HEK293T (cell line): ENCODE measurements around the gene ATG9A.

ENCODE experiments used
- BHLHE40 ChIP-seq: fragments of 450-650 bp; IDR thresholded peaks from 2 replicates; pipeline ENCODE4 v1.6.1; 2016; ENCODE audit warnings: mild to moderate bottlenecking, moderate library complexity, borderline replicate concordance
- TF ChIP-seq, protein P1 (sequence below): fragments of 450-650 bp; IDR thresholded peaks from 2 replicates; pipeline ENCODE4 v1.6.1; 2016

DNA sequence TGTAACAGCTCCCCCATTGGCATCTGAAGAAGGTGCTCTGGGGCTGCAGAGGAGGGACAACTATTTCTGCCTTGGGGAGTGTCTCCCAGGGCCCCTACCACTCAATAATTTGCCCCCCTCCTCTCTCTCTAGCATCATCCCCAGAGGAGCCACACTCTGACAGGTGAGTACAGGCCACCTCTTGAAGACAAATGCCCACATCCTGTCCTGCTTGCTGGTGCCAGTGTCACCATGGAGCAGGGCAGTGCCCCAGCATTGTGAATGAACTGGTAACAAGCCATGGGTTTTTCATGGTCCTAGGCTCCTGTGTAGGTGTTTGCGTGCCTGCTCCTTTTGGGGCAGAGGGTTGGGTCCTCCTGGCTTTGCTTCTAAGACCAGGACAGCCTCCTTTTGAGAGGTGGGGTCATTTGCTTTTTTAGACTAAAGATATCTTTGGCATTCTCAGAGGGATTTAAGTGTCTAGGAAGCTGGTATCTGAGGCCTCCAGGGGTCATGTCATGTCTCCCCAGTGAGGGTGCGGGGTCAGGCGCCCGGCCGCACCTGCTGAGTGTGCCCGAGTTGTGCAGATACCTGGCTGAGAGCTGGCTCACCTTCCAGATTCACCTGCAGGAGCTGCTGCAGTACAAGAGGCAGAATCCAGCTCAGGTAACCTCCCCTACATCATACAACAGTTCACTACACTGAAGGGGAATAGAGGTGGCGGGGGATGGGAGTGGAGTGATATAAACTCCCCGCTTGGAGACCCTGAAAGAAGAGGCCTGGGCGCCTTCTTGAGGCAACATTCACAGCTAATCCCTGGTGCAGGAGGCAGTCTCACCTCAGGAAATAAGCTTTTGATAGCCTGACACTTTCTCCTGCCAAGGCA, 49.6 kb downstream of the ATG9A start:
- TF ChIP-seq, protein P1, sequence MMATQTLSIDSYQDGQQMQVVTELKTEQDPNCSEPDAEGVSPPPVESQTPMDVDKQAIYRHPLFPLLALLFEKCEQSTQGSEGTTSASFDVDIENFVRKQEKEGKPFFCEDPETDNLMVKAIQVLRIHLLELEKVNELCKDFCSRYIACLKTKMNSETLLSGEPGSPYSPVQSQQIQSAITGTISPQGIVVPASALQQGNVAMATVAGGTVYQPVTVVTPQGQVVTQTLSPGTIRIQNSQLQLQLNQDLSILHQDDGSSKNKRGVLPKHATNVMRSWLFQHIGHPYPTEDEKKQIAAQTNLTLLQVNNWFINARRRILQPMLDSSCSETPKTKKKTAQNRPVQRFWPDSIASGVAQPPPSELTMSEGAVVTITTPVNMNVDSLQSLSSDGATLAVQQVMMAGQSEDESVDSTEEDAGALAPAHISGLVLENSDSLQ, result no peak
- no peak for TF ChIP-seq BHLHE40
